Measurements from ENCODE around the gene CADM1. TPM values are rescaled to one million over a fixed set of nuclear protein-coding genes. Genes with fewer than 3 reads are reported as not detected.

CADM1 gene
- total and polyA plus RNA-seq, 10 donors, result 1.4 to 18.8 (median 10.4) TPM

GRCh38 chr11:115201111-115201792 is 303.0 kb downstream of the CADM1 start:
- Histone ChIP-seq H3K4me1 (no peaks in the 10 kb centered on the region), H3K27ac (no peak overlapping the region), H3K27me3 (replicated peaks in 1 of 7) (no peaks in the 10 kb centered on the region), H3K9me3 (no peaks in the 10 kb centered on the region), H3K4me3 (no peak overlapping the region), H3K36me3 (no peaks in the 10 kb centered on the region)
- 66 to 79% (median 73%) methylated on average over 6 of the region's 6 CpGs for WGBS, 5 donors
- intact Hi-C loops (cut with DNase I; ENCODE audit: low total_unique reads), result no loop called here
- TF ChIP-seq POLR2A (IDR thresholded peaks at IDR 0.05), result no peak
- TF ChIP-seq, protein P1, sequence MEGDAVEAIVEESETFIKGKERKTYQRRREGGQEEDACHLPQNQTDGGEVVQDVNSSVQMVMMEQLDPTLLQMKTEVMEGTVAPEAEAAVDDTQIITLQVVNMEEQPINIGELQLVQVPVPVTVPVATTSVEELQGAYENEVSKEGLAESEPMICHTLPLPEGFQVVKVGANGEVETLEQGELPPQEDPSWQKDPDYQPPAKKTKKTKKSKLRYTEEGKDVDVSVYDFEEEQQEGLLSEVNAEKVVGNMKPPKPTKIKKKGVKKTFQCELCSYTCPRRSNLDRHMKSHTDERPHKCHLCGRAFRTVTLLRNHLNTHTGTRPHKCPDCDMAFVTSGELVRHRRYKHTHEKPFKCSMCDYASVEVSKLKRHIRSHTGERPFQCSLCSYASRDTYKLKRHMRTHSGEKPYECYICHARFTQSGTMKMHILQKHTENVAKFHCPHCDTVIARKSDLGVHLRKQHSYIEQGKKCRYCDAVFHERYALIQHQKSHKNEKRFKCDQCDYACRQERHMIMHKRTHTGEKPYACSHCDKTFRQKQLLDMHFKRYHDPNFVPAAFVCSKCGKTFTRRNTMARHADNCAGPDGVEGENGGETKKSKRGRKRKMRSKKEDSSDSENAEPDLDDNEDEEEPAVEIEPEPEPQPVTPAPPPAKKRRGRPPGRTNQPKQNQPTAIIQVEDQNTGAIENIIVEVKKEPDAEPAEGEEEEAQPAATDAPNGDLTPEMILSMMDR (IDR thresholded peaks at IDR 0.05 in 8 of 11, conservative IDR thresholded peaks at IDR 0.05 in 3 of 11), result no peak
- TF ChIP-seq POLR2AphosphoS5 (IDR thresholded peaks at IDR 0.05), result no peak
- no peak for DNase-seq

GRCh38 chr11:115199481-115200069 is 304.6 kb downstream of the CADM1 start:
- DNase-seq, result no peak
- TF ChIP-seq POLR2A (IDR thresholded peaks at IDR 0.05) (no peak), POLR2AphosphoS5 (IDR thresholded peaks at IDR 0.05) (no peak)
- TF ChIP-seq, protein P1 (IDR thresholded peaks at IDR 0.05 in 8 of 11, conservative IDR thresholded peaks at IDR 0.05 in 3 of 11), result no peak
- no peak overlapping the region for H3K27ac ChIP-seq
- H3K4me1 ChIP-seq, result no peaks in the 10 kb centered on the region
- H3K27me3 ChIP-seq (replicated peaks in 1 of 7), result no peaks in the 10 kb centered on the region
- intact Hi-C loops (cut with DNase I; ENCODE audit: low total_unique reads), result no loop called here
- WGBS, 5 donors, result 71 to 80% (median 78%) methylated on average over 3 of the region's 3 CpGs
- H3K4me3 ChIP-seq, result no peak overlapping the region
- no peaks in the 10 kb centered on the region for H3K36me3 ChIP-seq
- H3K9me3 ChIP-seq, result no peaks in the 10 kb centered on the region

DNA sequence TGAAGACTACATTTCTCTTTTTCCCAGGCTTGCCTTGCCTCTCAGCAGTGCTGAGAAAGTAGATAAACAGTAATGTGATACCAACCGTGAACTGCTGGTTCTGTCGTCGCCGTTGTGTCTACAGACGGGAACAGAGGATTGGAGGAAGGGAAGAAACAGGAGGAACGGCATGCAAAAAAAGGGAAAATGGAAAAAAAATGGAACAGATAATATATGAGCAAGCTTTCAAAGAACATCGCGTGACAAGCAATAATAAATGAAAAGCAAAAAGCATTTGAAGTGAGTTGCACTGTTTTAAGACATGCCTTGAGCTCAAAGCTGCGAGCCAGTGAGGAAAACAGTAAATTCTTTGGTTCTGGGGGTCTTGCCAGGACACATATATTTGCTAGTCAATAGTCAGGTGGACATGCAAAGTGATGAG is 305.9 kb downstream of the CADM1 start:
- no peak for DNase-seq
- Histone ChIP-seq H3K36me3 (no peaks in the 10 kb centered on the region), H3K27ac (no peak overlapping the region), H3K27me3 (replicated peaks in 1 of 7) (no peaks in the 10 kb centered on the region), H3K4me3 (no peak overlapping the region), H3K9me3 (no peaks in the 10 kb centered on the region), H3K4me1 (no peaks in the 10 kb centered on the region)
- 86 to 90% (median 87%) methylated on average over 9 of the region's 9 CpGs for WGBS, 5 donors
- intact Hi-C loops (cut with DNase I; ENCODE audit: low total_unique reads), result no loop called here
- TF ChIP-seq POLR2AphosphoS5 (IDR thresholded peaks at IDR 0.05) (no peak), POLR2A (IDR thresholded peaks at IDR 0.05) (no peak)
- TF ChIP-seq, protein P1 (IDR thresholded peaks at IDR 0.05 in 8 of 11, conservative IDR thresholded peaks at IDR 0.05 in 3 of 11), result no peak

- 49 to 65% (median 59%) methylated on average over 1 of the region's 1 CpG for WGBS, 5 donors
- TF ChIP-seq POLR2AphosphoS5 (IDR thresholded peaks at IDR 0.05), result no peak
- TF ChIP-seq, protein P1 (IDR thresholded peaks at IDR 0.05 in 8 of 11, conservative IDR thresholded peaks at IDR 0.05 in 3 of 11), result no peak
- TF ChIP-seq POLR2A (IDR thresholded peaks at IDR 0.05), result no peak
- intact Hi-C loops (cut with DNase I; ENCODE audit: low total_unique reads), result no loop called here
- H3K9me3 ChIP-seq, result no peaks in the 10 kb centered on the region
- H3K27ac ChIP-seq, result no peak overlapping the region
- no peaks in the 10 kb centered on the region for H3K4me1 ChIP-seq
- DNase-seq, result no peak
- no peaks in the 10 kb centered on the region for H3K27me3 ChIP-seq (replicated peaks in 1 of 7)
- no peak overlapping the region for H3K4me3 ChIP-seq
- H3K36me3 ChIP-seq, result no peaks in the 10 kb centered on the region
Measured at GRCh38 chr11:115197433-115197832, 306.8 kb downstream of the CADM1 start.
